GM12874 (cell line): ENCODE data around the gene PALLD.

ENCODE experiments used
- TF ChIP-seq, protein P1 (sequence below): IDR thresholded peaks from 2 replicates; pipeline ENCODE4 v1.5.1; 2011; ENCODE audit warnings: low read depth, mild to moderate bottlenecking, control low read depth, low read length, moderate library complexity; ENCODE audit not compliant: insufficient read depth

Gene PALLD

DNA sequence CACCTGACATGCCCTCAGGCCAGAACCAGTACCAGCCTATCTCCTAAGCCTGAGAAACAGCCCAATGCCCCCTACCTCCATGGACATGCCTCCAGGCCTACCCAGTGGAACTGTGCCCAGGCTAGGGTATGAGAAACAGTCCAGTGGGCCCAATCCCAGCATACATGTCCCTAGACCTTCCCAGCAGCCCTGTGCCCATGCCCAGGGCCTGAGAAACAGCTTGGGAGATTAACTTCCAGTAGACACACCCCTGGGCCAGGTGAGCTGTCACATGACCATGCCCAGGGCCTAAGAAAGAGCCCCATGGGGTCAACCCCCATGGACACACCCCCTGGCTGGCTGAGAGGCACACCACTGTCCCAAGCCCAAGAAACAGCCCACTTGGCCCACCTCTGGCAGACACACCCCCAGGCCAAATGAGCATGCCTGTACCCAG lies 434.4 kb downstream of the PALLD start:
- TF ChIP-seq, protein P1, sequence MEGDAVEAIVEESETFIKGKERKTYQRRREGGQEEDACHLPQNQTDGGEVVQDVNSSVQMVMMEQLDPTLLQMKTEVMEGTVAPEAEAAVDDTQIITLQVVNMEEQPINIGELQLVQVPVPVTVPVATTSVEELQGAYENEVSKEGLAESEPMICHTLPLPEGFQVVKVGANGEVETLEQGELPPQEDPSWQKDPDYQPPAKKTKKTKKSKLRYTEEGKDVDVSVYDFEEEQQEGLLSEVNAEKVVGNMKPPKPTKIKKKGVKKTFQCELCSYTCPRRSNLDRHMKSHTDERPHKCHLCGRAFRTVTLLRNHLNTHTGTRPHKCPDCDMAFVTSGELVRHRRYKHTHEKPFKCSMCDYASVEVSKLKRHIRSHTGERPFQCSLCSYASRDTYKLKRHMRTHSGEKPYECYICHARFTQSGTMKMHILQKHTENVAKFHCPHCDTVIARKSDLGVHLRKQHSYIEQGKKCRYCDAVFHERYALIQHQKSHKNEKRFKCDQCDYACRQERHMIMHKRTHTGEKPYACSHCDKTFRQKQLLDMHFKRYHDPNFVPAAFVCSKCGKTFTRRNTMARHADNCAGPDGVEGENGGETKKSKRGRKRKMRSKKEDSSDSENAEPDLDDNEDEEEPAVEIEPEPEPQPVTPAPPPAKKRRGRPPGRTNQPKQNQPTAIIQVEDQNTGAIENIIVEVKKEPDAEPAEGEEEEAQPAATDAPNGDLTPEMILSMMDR, result no peak

DNA sequence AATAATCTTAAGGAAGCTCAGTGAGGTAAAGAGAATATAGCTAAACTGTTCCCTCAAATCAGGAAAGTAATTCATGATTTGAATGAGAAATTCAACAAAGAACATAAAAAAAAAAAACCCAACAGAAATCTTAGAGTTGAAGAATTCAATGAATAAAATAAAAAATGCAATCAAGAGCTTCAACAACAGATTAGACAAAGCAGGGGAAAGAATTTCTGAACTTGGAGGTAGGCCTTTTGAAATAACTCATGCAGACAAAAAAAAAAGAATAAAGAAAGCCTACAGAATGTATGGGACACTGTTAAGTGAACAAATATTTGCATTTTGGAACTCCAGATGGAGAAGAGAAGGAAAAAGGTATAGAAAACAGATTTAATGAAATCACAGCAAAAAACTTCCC lies 435.3 kb downstream of the PALLD start:
- TF ChIP-seq, protein P1, result no peak

DNA sequence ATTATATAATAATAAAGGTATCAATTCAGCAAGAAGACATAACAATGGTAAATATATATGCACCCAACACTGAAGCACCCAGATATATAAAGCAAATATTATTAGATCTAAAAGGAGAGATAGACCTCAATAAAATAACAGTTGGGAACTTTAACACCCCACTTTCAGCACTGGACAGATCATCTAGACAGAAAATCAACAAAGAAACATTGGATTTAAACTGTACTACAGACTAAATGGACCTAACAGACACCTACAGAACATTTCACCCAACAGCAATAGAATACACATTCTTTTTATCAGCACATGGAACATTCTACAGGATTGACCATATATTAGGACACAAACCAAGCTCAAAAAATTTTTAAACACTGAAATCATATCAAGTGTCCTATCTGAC lies 436.6 kb downstream of the PALLD start:
- TF ChIP-seq, protein P1, result no peak

DNA sequence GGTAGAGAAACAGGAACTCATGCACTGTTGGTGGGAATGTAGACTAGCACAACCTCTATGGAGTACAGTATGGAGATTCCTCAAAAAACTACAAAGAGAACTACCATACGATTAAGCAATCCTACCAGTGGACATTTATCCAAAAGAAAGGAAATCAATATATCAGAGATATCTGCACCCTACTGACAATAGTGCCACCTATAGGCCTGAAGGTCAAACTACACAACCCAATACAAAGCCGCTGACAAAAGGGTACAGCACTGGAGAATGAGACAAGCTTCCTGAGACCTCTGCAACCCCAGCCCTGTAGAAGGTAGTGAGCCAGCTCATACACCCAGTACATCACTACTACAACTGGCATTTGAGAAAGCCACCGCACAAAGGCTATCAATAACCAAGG lies 446.1 kb downstream of the PALLD start:
- TF ChIP-seq, protein P1, result peak; percentile 50; the same call in 1 of the 2 replicates

DNA sequence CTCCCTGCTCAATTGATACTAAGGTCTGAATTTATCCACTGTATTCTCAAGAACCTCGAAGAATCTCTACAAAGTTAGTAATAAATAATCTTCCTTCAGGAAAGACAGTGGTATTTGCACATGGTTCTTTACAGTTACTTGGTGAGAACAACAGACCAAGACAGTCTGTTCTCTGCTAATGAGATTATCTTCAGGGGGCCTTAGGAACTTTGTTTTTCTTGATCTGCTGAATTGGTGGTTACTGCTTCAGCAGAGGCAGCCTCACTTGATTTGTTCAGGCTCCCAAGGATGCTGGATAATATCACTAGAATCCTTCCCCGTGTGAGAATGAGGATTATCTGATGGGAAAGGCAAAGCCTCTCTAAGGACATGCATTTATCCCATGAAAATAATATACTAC lies 448.4 kb downstream of the PALLD start:
- TF ChIP-seq, protein P1, result no peak

DNA sequence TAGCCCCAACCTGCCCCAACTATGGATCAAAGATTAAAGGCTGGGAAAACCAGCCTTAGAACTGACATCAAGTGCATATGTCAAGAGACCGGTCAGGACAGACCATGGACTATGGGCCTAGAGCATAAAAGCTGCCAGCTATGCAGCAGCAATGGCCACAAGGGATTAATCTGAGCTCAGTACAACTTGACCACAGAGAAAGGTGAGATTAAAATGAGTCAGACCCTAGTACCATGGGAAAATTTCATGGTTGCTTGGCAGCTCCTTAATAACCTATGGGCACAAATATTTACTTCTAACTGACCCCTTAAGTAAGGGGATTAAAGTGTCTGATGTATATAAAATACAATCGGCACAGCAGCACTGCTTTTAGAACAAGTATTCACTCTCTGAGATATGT lies 458.8 kb downstream of the PALLD start:
- TF ChIP-seq, protein P1, result no peak

DNA sequence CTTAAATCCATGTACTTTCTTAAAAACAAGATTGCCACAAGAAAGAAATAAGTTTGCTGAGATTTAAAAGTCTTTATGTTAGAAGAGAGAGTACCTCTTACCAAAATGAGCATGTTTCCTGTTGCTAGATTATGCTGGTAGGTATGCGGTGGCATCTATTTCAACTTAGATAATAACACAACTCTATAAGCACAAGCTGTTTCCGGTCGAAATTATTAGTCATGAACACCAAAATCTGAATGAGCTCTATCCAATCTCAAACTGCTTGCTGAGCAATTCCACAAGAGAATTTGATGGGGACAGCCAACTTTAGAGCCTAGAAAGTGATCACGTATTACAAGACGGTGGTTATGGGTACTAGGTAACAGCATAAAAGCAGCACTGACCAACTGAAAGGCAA lies 463.9 kb downstream of the PALLD start:
- TF ChIP-seq, protein P1, result no peak

DNA sequence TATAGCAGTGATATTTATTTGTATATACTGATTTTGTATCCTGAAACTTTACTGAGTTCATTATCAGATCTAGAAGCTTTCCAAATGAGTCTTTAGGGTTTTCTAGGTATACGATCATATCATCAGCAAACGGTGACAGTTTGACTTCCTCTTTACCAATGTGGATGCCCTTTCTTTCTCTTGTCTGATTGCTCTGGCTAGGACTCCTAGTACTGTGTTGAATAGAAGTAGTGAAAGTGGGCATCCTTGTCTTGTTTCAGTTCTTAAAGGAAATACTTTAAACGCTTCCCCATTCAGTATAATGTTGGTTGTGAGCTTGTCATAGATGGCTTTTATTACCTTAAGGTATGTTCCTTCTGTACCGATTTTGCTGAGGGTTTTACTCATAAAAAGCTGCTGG lies 475.7 kb downstream of the PALLD start:
- TF ChIP-seq, protein P1, result no peak
